ENCODE measurements around the gene RNF125.
"Not testable (repeated sequence)": the region's sequence is repeated elsewhere in the genome, so short reads cannot be mapped to it uniquely, and the experiment has no call there.

The RNF125 gene

DNA sequence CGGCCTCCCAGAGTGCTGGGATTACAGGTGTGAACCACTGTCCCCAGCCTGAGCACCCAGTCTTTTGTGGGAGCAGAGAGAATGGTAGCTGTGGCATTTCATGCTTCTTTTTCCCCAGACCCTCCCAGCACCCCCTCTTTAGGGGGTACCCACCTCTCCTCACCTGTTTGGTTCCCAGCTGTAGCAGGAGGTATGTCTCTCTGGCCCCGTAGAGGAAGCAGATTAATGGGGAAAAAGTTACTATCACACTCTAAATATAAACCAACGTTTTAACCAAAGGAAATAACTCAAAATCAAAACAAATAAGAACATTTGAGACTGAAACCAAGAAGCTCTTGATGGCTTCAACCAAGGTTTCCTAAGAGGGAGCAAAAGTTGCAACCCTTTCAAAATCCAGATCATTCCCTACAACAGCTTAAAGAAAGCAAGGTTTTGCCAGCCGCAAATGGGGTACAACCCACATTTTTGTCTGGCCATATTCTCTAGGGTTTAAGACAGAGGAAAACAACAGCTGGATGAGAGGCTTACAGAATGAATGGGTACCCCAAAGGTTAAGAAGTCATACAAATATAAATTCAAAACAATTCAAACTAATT, 8.0 kb downstream of the RNF125 start:
- no peak for DNase-seq

DNA sequence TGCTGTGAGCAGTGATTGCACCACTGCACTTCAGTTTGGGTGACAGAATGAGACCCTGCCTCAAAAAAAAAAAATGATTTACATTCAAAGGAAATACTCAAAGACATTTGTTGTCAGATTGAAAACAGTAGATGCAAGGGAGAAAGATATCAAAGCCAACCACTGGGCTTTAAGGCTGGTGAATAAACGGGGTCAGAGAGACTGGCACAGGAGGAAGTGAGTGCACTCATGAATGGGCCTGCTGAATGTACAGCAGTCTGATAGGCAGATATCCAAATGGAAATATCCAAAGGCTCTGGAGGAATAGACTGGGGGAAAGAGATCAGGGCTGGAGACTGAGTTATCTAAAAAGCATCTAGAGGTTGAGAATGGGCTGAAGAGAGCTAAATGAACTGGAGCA, 10.9 kb downstream of the RNF125 start:
- DNase-seq, result no peak

DNA sequence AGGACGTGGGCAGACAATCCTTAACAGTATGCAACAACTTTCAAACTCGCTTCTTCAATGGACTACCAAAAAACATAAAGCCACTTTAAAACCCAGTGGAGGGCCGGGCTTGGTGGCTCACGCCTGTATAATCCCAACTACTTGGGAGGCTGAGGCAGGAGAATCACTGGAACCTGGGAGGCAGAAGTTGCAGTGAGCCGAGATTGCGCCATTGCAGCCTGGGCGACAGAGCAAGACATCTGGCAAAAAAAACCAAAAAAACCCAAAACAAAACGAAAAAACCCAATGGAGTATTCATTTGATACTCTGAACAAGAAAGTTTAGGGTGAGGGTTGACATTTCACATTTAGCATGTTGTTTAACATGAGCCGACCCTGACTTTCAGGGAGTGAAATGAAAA, 14.0 kb downstream of the RNF125 start:
- no peak for DNase-seq

DNA sequence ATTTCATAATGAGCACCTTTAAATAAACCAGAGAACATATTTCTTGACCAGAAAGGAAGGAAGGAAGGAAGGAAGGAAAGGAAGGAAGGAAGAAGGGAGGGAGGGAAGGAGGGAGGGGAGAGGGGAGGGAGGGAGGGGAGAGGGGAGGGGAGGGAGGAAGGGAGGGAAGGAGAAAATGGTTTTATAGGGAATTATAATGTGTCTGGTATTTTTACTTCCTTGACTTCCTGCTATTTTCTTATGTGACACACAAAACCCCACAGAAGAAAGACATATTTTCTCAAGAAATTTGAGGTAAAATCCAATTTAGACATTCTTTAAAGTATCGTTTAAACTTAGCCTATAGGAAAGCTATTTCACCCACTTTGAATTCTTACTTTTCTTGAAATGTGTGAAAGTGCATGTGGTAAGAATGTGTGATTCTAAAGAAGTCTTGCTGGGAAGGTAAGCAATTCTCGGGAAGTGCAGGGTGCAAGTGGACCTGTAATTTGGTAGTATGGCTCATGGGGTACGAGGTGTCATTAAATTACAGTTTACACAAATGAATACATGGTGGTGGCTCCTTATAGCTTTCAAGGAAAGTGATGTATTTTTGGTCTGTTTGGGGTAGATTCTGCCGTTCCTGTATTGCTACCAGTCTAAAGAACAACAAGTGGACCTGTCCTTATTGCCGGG, 18.0 kb downstream of the RNF125 start:
- no peak for DNase-seq

DNA sequence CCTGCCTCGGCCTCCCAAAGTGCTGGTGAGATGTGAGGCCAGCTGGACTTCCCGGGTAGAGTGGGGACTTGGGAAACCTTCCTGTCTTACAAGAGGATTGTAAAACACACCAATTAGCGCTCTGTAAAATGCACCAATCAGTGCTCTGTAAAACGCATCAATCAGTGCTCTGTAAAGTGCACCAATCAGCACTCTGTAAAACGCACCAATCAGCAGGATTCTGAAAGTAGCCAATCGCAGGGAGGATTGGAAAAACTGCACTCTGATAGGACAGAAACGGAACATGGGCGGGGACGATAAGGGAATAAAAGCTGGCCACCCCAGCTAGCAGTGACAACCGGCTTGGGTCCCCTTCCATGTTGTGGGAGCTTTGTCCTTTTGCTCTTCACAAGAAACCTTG, 19.0 kb downstream of the RNF125 start:
- no peak for DNase-seq

DNA sequence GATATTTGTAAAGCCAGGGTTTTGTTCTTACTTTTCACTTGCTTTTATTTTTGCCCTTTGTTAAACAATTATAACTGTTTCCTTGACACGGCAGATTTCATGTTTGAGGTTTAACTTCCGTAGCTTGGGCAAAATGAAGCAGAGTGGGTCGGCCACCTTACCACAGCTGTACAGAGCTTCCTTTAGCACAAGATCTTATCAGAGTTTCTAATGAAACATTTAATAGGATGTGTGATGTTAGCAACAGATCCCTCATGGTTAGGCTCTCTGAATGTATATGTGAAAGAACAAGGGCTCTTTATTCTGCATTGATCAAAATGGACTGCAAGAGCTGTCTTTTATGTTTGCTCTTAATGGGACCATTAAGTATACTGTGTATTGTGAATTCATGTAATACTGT, 22.3 kb downstream of the RNF125 start:
- no peak for DNase-seq

DNA sequence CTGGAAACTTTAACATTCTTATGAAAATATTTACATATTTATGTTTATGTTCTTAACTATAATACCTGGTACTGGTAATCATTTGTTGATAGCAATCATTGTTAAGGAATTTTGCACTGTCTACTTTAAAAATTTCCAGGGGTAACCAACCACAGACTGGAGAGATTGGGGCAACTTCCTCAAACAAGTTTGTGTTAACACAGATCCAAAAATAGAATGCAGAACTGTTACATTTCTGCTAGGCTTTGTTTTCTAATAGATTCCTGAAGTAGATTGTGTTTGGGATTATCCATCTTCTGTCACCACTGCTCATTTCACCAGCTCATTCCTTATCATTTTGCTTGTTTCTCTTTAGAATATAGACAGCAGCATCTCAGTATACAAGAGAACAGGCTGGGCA, 23.7 kb downstream of the RNF125 start:
- DNase-seq, result no peak

DNA sequence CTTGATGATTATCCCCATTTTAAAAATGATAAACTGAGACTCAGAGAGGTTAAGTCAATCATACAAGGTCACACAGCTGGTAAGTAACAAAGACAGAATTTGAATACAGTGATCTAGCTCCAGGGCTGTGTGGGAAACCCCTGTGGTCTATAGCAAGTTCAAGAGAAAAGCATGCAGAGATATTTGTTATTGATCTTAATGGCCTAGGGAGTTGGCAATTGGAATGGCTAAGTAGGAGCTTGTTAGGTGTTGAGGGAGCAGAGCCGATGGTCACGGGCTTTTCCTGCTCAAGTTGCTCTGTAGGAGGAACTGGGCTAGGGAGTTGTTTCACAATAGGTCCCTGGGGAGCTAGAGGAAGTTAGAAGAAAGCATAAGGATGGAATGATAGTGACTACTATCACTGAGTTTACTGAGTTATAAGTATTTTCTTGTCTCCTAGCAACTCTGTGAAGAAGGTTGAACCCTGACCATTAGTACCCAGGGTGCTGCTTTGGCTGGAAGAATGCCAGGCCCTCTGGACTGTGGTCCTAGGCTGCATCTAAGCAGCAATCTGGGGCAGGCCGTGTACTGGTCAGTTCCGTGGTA, 30.0 kb downstream of the RNF125 start:
- no peak for DNase-seq

DNA sequence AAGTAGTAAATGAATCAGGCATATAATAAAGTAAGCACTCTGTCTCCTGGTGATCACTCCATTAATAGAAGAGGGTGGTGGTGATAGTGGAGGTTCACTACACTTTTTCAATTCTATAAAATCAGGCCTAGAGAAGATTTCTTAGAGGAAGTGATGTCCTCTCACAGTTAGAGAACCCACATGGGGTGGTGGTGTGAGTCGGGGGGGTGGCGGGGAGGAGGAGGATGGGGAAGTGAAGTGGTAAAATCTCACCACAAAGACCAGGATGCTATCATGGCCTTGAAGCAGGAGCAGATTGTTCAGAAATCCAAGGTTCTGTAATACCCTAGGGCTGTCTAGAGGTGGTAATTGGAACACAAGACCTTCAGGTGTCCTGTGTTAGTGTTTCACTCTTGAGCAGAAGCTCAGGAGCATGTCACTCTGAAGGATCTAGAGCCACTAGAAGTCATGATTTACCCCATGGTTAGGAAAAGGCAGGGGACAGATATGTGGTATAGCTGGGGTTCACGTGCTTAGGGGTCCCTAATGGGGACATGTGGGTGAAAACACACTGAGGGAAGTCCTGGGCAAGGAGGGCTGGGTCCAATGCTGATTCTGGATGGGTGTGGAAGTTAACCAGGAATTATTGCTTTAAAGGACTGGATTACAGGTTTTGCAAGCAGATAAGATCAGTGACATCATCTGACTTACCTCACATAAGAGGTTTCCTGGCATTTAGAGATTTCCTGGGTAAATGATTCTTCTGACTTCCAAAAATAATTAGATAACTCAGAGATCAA, 31.0 kb downstream of the RNF125 start:
- DNase-seq, result no peak

DNA sequence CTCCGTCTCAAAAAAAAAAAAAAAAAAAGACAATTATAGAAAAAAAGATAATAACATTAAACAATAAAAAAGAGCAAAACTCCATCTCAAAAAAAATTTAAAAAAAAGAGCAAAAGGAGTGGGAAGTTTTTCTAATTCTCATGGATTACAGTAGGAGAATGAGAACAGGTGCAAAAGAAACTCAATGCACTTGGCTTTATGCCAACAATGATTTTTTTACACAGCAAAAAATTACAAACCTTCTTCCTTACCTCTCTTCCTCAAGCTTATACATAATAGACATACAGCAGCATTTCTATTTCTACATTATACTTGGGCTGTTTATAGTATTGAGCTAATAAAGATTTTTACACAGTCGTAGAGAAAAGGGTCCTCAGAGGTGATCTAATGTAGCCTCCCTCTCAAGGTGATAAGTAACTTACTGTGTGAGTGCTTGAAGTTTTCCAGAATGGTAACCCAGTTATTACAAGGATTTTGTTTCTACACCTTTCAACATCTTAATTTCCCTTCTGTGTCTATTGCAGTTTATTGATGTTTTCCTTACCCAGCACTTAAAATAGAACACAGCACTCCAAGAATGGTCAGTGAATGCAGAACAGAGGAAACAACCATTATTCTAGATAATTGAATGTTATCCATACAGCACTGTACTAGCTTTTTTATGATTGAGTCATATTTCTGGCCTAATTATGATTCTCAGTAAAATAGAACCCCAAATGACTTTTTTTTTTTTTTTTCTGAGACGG, 38.2 kb downstream of the RNF125 start:
- no peak for DNase-seq

DNA sequence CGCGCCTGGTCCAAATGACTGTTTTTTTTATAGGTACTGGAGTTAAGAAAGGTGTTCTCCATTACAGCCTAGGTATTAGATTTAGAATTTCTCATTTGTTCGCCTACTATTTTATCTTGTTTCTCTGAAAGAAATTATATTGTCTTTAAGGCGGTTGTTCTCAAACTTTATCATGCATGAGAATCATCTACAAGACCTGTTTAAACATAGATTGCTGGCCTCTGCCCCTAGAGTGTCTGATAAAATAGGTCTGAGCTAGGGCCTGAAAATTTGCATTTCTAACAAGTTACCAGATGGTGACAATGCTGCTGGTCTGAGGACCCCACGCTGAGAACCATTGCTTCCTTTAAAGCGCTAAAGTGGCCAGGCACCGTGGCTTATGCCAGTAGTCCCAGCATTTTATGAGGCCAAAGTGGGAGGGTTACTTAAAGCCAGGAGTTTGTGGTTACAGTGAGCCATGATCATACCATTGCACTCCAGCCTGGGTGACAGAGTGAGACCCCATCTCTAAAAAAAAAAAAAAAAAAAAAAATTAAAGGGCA, 39.1 kb downstream of the RNF125 start:
- no peak for DNase-seq

DNA sequence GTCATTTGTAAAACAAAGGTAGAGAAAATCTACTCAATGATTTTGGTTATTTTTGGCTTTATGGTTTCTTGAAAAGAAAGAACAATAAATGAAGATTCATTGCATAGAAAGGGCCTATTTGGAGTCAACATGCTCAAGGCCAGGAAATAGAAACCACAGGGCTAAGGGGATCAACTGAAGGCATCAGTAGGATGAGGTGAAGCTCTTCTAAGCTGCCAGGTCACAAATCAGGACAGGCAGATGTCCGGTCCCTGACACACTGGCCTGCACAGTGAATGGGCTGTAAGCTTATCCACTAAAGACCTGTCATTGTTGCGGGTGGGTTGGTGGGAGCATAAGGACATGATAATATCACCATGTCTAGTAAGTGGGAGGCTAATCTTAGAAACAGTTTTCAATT, 41.4 kb downstream of the RNF125 start:
- no peak for DNase-seq

DNA sequence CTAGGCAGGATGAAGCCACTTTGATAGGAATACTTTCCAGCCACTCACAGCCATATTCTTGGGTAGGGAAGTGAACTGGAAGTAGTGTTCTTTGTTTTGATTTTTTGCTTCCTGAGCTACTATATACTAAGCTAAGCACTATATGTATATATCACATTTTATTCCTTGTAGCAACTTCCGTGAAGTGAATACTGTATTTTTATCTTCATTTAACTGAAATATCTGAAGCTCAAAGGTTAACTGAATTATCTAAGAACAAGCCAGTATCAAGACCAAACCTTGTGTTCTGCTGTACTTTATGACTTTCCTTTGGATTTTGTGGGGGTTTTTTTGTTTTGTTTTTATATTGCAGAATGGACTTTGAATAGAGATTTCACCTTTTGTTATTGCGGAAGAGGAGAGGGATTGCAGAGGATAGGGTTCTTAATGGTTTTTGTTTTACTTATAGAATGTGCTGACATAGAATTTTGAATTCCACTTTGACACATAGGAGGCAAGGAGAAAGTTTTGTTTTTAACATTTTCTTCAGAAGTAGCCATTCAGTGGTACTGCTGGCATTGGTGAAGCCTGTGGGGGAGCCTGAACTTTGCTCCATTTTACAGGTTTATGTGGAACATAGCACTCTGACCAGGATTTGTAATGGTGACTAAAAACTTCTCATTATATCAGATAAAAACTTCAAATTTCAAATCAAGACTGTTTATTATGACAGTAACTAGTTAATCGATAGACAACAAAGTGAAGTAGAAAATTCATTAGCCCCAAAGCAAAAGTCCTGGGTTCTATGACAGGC, 48.9 kb downstream of the RNF125 start:
- DNase-seq, result no peak

DNA sequence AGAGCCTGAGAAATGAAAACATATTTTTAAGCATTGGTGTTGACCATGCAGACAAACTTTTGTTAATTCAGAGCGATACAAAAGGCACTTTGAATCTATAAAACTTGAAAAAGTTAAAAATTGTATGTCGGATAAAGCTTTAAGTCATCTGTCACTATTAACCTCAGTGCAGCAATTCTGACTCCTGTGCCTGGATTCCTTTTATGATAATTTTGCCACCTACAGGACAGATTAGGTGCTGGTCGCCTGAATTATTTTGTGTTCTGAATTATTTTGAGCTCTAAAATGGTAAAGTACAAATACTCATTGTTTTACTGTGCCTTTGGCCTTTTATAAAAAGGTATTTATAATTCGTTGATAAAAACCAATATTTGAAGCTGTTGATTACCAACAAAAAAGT, 53.7 kb downstream of the RNF125 start:
- DNase-seq, result no peak

DNA sequence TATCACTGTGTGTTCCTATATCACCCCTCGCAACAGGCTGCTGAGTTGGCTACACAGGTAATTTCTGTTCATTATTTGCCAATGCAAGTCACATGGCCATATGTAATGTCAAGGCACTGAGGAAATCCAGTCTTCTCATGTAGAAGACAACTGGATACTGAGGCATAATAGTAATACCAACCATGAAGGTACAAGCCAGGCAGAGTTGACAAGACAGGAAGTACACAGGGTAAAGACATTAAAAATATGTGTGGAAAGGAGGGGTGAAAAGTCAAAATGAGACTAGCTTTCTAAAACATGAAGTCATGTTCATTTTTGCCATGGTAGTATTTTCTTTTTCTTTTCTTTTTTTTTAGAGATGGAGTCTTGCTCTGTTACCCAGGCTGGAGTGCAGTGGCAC, 55.6 kb downstream of the RNF125 start:
- DNase-seq, result no peak

DNA sequence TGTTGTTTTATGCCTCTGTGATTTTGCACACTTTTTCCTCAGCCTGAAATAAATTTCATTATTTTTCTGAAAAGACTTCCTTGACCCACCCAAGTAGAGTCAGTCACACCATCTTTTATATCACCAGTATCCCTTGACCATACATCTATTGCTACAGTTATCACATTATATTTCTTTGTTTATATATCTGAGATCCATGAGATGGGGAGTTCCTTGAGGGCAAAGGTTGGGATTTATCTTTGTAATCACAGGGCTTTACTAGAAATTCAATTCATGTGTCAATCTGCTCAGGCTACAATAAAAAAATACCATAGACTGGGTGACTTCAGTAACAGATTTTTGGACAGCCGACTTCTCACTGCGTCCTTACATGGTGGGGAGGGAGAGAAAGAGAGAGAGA, 60.2 kb downstream of the RNF125 start:
- DNase-seq, result no peak

DNA sequence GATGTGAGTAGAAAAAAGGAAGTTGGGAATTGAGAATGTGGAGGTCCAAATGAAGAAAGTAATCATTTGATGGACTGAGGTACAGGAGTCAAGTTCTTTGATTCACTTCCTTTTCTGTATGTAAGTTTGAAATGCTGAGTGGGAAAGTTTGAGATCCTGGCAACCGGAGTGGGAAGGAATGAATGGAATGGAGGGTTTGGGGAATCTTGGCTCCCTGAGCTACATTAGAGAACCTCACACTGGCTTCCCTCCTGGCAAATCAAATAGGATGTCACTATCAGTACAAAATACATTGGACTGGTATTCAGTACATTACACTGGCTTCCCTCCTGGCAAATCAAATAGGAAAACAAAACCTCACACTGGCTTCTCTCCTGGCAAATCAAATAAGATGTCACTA, 63.3 kb downstream of the RNF125 start:
- no peak for DNase-seq

DNA sequence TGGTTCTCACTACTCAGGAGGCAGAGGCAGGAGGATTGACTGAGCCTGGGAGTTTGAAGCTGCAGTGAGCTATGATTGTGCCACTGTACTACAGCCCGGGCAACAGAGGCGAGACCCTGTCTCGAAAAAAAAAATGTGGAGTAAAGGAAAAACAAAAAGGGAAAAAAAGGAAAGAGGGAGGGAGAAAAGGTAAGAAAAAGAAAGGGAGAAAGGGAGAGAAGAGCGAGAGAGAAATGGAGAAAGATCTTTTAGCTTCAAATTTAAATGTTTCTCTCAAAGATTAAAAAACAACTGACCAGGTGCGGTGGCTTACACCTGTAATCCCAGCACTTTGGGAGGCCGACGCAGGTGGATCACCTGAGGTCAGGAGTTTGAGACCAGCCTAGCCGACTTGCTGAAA, 65.2 kb downstream of the RNF125 start:
- no peak for DNase-seq

DNA sequence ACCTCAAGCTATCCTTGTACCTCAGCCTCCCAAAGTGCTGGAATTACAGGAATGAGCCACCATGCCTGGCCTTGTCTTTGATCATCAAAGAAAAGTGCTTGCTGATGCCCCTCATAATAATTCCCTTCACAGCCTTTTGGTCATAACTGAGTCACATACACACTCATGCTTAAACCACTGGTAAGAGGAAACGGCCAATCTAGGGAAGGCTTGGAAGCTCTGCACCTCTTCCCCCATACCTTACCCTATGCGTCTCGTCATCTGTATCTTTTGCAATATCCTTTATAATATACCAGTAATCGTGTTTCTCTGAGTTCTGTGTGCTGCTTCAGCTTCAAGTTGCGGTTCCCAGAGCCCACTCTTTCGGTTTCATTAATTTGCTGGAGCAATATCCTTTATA, 68.3 kb downstream of the RNF125 start:
- DNase-seq, result no peak

DNA sequence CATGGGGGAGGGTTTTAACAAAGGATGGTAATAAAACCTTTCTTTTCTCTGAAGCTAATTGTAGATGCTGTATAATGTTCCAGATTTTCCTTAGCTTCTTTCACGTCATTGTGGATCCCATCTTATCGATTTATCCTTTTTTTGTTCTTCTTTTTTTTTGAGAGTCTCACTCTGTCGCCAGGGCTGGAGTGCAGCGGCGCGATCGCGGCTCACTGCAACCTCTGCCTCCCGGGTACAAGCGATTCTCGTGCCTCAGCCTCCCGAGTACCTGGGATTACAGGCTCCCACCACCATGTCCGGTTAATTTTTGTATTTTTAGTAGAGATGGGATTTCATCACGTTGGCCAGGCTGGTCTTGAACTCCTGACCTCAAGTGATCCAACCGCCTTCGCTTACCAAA, 72.2 kb downstream of the RNF125 start:
- DNase-seq, result not testable (repeated sequence)

DNA sequence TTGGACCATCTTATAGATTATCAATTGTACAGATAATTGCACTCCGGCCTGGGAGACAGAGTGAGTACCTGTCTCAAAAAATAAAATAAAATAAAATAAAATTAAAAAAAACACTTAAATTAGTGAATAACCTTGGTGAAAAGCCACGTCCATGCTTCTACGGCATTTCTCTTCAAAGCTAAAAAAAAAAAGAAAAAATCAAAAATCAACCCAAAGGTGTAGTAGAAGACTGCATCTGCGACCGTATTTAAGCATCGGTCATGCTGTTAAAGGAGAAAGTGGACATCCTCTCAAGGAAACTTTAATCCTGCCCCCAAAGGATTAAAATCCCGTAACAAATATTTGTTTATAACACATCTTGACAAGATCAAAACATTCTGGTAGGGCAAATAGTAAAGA, 72.7 kb downstream of the RNF125 start:
- no peak for DNase-seq
